Suprapubic skin (tissue), 4 donors: ENCODE data around the gene EXO1. TPM values are rescaled to one million over a fixed set of nuclear protein-coding genes. Genes with fewer than 3 reads are reported as not detected.

Experiments used
- DNase-seq, 2 donors: peaks; one replicate each; pipeline ENCODE4 v3.0.0-alpha.2; 2019; ENCODE audit warnings: low spot score in 2 of 2
- H3K27ac ChIP-seq: fragments of 200-600 bp; sonication (generic); one replicate; pipeline ENCODE4 v1.5.1; 2019
- H3K27me3 ChIP-seq: fragments of 200-600 bp; sonication (generic); one replicate; pipeline ENCODE4 v1.5.1; 2019
- H3K36me3 ChIP-seq: fragments of 200-600 bp; sonication (generic); one replicate; pipeline ENCODE4 v1.5.1; 2019
- H3K4me1 ChIP-seq: fragments of 200-600 bp; sonication (generic); one replicate; pipeline ENCODE4 v1.5.1; 2019
- H3K4me3 ChIP-seq: fragments of 200-600 bp; sonication (generic); one replicate; pipeline ENCODE4 v1.5.1; 2019; ENCODE audit warnings: mild to moderate bottlenecking
- H3K9me3 ChIP-seq: fragments of 200-600 bp; sonication (generic); one replicate; pipeline ENCODE4 v1.5.1; 2019
- CTCF ChIP-seq, 2 donors: fragments of 200-600 bp in 1 of 2; fragments of 450-650 bp in 1 of 2; sonication (generic) in 1 of 2; IDR thresholded peaks; one replicate each; pipeline ENCODE4 v1.5.1; 2016 to 2019; ENCODE audit warnings: antibody characterized with exemption in 2 of 2, mild to moderate bottlenecking in 1 of 2, moderate library complexity in 1 of 2
- EP300 ChIP-seq: sonication (generic); formaldehyde crosslinking; IDR thresholded peaks from one replicate; pipeline ENCODE4 v1.6.1; 2017; ENCODE audit warnings: antibody characterized with exemption
- POLR2A ChIP-seq, 2 donors: fragments of 450-650 bp; IDR thresholded peaks; one replicate each; pipeline ENCODE4 v1.6.1; 2017; ENCODE audit warnings: antibody characterized with exemption in 2 of 2, mild to moderate bottlenecking in 2 of 2, moderate library complexity in 2 of 2
- POLR2AphosphoS5 ChIP-seq, 3 donors: sonication (generic); formaldehyde crosslinking; IDR thresholded peaks; one replicate each; pipeline ENCODE4 v1.6.1; 2017; ENCODE audit warnings: antibody characterized with exemption in 3 of 3
- WGBS: methylation state at CpG from one replicate; pipeline ENCODE4 v1.1.5; 2018; 5-methylcytosine and 5-hydroxymethylcytosine counted together
- total RNA-seq, 4 donors: library from RNA; depleted of rRNA; stranded (reverse); fragments of >200 nt; gene quantifications; one replicate each; pipeline ENCODE4 v1.1.0, GENCODE V29; 2016

EXO1 gene
- total RNA-seq, 4 donors from 2014 or later = 0.48 to 1.6 (median 0.94) TPM

GRCh38 chr1:241836941-241837340, 11.1 kb upstream of the EXO1 start:
- H3K9me3 ChIP-seq = no peaks in the 10 kb centered on the region
- no peaks in the 10 kb centered on the region for H3K36me3 ChIP-seq
- no peak for DNase-seq
- H3K27me3 ChIP-seq = peaks cover 4% of the 10 kb centered on the region
- H3K27ac ChIP-seq = no peak overlapping the region
- TF ChIP-seq POLR2A (IDR thresholded peaks at IDR 0.05) (no peak), POLR2AphosphoS5 (IDR thresholded peaks at IDR 0.05) (no peak), CTCF (IDR thresholded peaks at IDR 0.05) (no peak), EP300 (no peak)
- WGBS = 83% methylated on average over 2 of the region's 2 CpGs
- no peak overlapping the region for H3K4me3 ChIP-seq
- H3K4me1 ChIP-seq = no peaks in the 10 kb centered on the region

- no peak overlapping the region for H3K27ac ChIP-seq
- WGBS = 78% methylated on average over 5 of the region's 5 CpGs
- no peaks in the 10 kb centered on the region for H3K36me3 ChIP-seq
These were observed 10.6 kb upstream of the EXO1 start for GRCh38 chr1:241837416-241837815.

DNA sequence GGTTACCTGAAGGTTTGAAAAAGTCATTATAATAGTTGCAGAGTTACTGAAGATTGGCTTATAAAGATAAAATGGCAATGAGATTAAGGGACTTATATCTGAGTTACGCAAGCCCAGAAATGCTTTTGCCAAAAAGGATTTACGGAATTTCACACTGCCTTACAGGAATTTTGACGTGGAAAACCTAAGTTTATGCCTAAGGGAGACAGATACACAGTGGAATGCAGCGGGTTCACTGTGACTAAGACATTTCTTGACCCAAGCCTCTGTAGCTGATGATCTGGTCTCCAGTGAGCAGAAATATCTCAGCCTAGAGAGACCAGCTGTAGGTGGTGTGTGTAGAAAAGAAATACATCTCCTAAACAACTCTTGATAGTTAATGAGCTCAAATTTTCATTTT, 10.1 kb upstream of the EXO1 start:
- H3K27me3 ChIP-seq = peaks cover 4% of the 10 kb centered on the region
- H3K27ac ChIP-seq = no peak overlapping the region
- H3K4me3 ChIP-seq = no peak overlapping the region
- H3K36me3 ChIP-seq = no peaks in the 10 kb centered on the region
- H3K4me1 ChIP-seq = no peaks in the 10 kb centered on the region
- H3K9me3 ChIP-seq = no peaks in the 10 kb centered on the region
- TF ChIP-seq EP300 = no peak
- no peak for TF ChIP-seq POLR2AphosphoS5 (IDR thresholded peaks at IDR 0.05)
- no peak for TF ChIP-seq CTCF (IDR thresholded peaks at IDR 0.05)
- no peak for TF ChIP-seq POLR2A (IDR thresholded peaks at IDR 0.05)
- 77% methylated on average over 4 of the region's 4 CpGs for WGBS
- no peak for DNase-seq

More at GRCh38 chr1:241837416-241837815, 10.6 kb upstream of the EXO1 start:
- Histone ChIP-seq H3K9me3 (no peaks in the 10 kb centered on the region), H3K4me3 (no peak overlapping the region), H3K4me1 (no peaks in the 10 kb centered on the region), H3K27me3 (peaks cover 4% of the 10 kb centered on the region)
- TF ChIP-seq CTCF (IDR thresholded peaks at IDR 0.05) (no peak), EP300 (no peak), POLR2A (IDR thresholded peaks at IDR 0.05) (no peak), POLR2AphosphoS5 (IDR thresholded peaks at IDR 0.05) (no peak)
- no peak for DNase-seq

DNA sequence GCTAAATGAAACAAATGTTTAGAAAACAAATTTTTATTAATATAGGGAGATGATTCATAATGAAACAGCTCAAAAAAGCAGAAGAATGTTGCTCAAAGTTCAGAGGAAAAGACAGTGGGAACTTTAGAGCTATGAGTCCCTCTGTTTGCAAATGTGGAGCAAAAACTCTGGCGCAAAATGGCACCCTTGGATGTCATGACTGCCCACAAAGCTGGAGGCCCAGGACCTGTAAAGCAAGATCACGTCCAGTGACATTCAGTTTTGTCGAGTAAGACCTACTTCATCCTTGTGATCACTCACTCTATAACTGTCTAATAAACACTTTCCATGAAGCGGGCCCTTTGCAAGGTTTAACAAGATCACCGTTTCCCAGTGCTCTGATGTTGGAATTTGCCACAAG, 9.1 kb upstream of the EXO1 start:
- Histone ChIP-seq H3K4me3 (no peak overlapping the region), H3K36me3 (no peaks in the 10 kb centered on the region), H3K4me1 (no peaks in the 10 kb centered on the region), H3K27ac (no peak overlapping the region), H3K27me3 (peaks cover 4% of the 10 kb centered on the region), H3K9me3 (no peaks in the 10 kb centered on the region)
- DNase-seq = no peak
- WGBS = 97% methylated on average over 5 of the region's 5 CpGs
- TF ChIP-seq CTCF (IDR thresholded peaks at IDR 0.05) = no peak
- no peak for TF ChIP-seq POLR2A (IDR thresholded peaks at IDR 0.05)
- no peak for TF ChIP-seq EP300
- TF ChIP-seq POLR2AphosphoS5 (IDR thresholded peaks at IDR 0.05) = no peak

DNA sequence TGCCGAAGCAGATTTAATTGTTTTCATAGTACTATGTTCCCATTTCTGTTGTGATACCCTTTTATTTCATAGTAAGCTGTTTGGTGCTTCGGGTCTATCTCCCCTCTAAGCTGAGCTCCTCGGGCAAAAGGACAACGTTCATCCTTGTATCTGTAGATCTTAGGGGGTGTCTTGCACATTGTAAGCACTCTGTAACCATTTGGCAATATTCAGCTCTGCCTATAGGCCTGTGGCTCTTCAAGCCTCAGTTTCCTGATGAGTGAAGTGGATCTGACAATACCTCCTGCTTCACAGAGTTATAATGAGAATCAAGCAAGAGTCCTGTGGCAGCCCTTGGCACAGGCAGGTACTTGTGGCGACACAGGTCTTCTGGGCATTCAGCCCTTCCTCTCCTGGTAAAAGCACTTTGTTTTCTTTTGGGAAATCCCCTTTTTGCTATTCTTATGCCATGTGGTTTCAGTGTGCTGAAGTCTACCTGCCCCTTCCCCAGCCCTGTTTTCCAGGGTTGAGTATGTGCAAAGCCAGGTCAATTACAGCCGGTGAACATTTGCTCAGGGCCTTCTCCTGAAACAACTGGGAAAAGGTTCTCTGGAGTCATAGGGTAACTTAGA, 8.5 kb upstream of the EXO1 start:
- TF ChIP-seq POLR2A (IDR thresholded peaks at IDR 0.05) (no peak), CTCF (IDR thresholded peaks at IDR 0.05) (no peak), EP300 (no peak)

More for the DNA sequence above, 8.5 kb upstream of the EXO1 start:
- Histone ChIP-seq H3K4me1 (no peaks in the 10 kb centered on the region), H3K9me3 (no peaks in the 10 kb centered on the region), H3K4me3 (no peak overlapping the region), H3K36me3 (no peaks in the 10 kb centered on the region), H3K27me3 (no peaks in the 10 kb centered on the region), H3K27ac (no peak overlapping the region)
- 82% methylated on average over 6 of the region's 6 CpGs for WGBS
- no peak for DNase-seq
